Peyer's patch (tissue), 4 donors: ENCODE measurements around the gene RASA1.

Experiments used
- POLR2A ChIP-seq, 2 donors: fragments of 450-650 bp; IDR thresholded peaks; one replicate each; pipeline ENCODE4 v1.5.1; 2017; ENCODE audit warnings: antibody characterized with exemption in 2 of 2, mild to moderate bottlenecking in 2 of 2, moderate library complexity in 2 of 2
- TF ChIP-seq, protein P1 (sequence below), 6 experiments: fragments of 450-650 bp in 4 of 6; fragments of 200-600 bp in 2 of 6; sonication (generic) in 1 of 6; IDR thresholded peaks; one replicate each; pipeline ENCODE4 v1.5.1; 2017 to 2019; ENCODE audit warnings: antibody characterized with exemption in 6 of 6, mild to moderate bottlenecking in 3 of 6, moderate library complexity in 1 of 6

DNA sequence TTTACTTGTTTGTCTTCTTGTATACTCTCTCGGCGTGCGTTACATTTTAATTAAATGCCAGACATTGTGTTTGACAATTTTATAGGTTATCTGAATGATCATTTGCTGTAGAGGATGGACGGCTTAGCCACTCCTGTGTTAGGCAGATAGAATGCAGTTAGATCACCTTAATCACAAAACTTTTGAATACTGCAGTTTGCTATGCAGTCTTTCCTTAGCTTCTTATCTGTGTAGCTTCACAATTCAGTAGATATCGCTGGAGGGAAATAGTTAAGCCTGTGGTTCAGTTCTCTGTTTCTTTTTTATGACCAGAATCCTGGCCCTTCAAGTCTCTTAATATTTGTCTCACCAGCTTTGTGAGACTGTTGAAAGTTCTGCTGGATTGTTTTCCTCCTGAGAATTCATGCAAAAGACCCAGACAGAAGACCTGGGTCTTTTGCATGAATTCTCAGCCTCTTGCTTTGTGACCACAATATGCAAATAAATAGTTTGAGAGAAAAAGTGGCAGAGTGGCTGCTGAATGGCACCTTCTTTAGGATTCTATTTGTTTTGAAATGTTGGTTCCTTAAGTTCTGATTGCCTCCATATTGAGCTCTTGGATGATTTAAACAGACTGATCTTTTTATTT lies 40.2 kb downstream of the RASA1 start:
- TF ChIP-seq, protein P1, sequence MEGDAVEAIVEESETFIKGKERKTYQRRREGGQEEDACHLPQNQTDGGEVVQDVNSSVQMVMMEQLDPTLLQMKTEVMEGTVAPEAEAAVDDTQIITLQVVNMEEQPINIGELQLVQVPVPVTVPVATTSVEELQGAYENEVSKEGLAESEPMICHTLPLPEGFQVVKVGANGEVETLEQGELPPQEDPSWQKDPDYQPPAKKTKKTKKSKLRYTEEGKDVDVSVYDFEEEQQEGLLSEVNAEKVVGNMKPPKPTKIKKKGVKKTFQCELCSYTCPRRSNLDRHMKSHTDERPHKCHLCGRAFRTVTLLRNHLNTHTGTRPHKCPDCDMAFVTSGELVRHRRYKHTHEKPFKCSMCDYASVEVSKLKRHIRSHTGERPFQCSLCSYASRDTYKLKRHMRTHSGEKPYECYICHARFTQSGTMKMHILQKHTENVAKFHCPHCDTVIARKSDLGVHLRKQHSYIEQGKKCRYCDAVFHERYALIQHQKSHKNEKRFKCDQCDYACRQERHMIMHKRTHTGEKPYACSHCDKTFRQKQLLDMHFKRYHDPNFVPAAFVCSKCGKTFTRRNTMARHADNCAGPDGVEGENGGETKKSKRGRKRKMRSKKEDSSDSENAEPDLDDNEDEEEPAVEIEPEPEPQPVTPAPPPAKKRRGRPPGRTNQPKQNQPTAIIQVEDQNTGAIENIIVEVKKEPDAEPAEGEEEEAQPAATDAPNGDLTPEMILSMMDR (IDR thresholded peaks at IDR 0.05): no peak
- no peak for TF ChIP-seq POLR2A (IDR thresholded peaks at IDR 0.05)
